ENCODE measurements around the gene LTO1. TPM values are rescaled to one million over a fixed set of nuclear protein-coding genes. Genes with fewer than 3 reads are reported as not detected.
A peak's percentile ranks its signal among the peaks of the same experiment; 100 is the strongest.

LTO1 gene
- total RNA-seq, 1 experiment from 2014 or later = 9.7 TPM

- no peak for DNase-seq (ENCODE audit: low read depth)
- in situ Hi-C loops (cut with HindIII; ENCODE audit: low pct_unique_long_range_greater_than_20kb, low sequenced_read_pairs) = loop anchor here (25.0 kb wide), 1 partner anchor 552 kb away; no protein-coding TSS in a partner anchor
Measured at GRCh38 chr11:69664103-69664775, 10.9 kb downstream of the LTO1 start.

- no peak for DNase-seq (ENCODE audit: low read depth)
- in situ Hi-C loops (cut with HindIII; ENCODE audit: low pct_unique_long_range_greater_than_20kb, low sequenced_read_pairs) = loop anchor here (25.0 kb wide), 1 partner anchor 551 kb away; no protein-coding TSS in a partner anchor
Measured at GRCh38 chr11:69663326-69663725, 11.8 kb downstream of the LTO1 start.

- in situ Hi-C loops (cut with HindIII; ENCODE audit: low pct_unique_long_range_greater_than_20kb, low sequenced_read_pairs) = loop anchor here (25.0 kb wide), 1 partner anchor 551 kb away; no protein-coding TSS in a partner anchor
- DNase-seq (ENCODE audit: low read depth) = no peak
Measured at GRCh38 chr11:69662806-69663205, 12.3 kb downstream of the LTO1 start.

GRCh38 chr11:69662021-69662698 lies 13.0 kb downstream of the LTO1 start:
- no peak for DNase-seq (ENCODE audit: low read depth)
- in situ Hi-C loops (cut with HindIII; ENCODE audit: low pct_unique_long_range_greater_than_20kb, low sequenced_read_pairs) = loop anchor here (25.0 kb wide), 1 partner anchor 550 kb away; no protein-coding TSS in a partner anchor

GRCh38 chr11:69661413-69661715 lies 13.8 kb downstream of the LTO1 start:
- in situ Hi-C loops (cut with HindIII; ENCODE audit: low pct_unique_long_range_greater_than_20kb, low sequenced_read_pairs) = loop anchor here (25.0 kb wide), 1 partner anchor 549 kb away; no protein-coding TSS in a partner anchor
- no peak for DNase-seq (ENCODE audit: low read depth)

GRCh38 chr11:69660001-69660500 lies 15.1 kb downstream of the LTO1 start:
- in situ Hi-C loops (cut with HindIII; ENCODE audit: low pct_unique_long_range_greater_than_20kb, low sequenced_read_pairs) = loop anchor here (25.0 kb wide), 1 partner anchor 548 kb away; no protein-coding TSS in a partner anchor
- DNase-seq (ENCODE audit: low read depth) = no peak

- in situ Hi-C loops (cut with HindIII; ENCODE audit: low pct_unique_long_range_greater_than_20kb, low sequenced_read_pairs) = loop anchor here (25.0 kb wide), 1 partner anchor 547 kb away; no protein-coding TSS in a partner anchor
- no peak for DNase-seq (ENCODE audit: low read depth)
Measured at GRCh38 chr11:69659591-69659990, 15.6 kb downstream of the LTO1 start.

GRCh38 chr11:69658626-69659450 lies 16.3 kb downstream of the LTO1 start:
- DNase-seq (ENCODE audit: low read depth) = no peak
- in situ Hi-C loops (cut with HindIII; ENCODE audit: low pct_unique_long_range_greater_than_20kb, low sequenced_read_pairs) = loop anchor here (25.0 kb wide), 1 partner anchor 547 kb away; no protein-coding TSS in a partner anchor

GRCh38 chr11:69657911-69658625 lies 17.1 kb downstream of the LTO1 start:
- no peak for DNase-seq (ENCODE audit: low read depth)
- in situ Hi-C loops (cut with HindIII; ENCODE audit: low pct_unique_long_range_greater_than_20kb, low sequenced_read_pairs) = loop anchor here (25.0 kb wide), 1 partner anchor 546 kb away; no protein-coding TSS in a partner anchor

GRCh38 chr11:69657456-69657910 lies 17.7 kb downstream of the LTO1 start:
- in situ Hi-C loops (cut with HindIII; ENCODE audit: low pct_unique_long_range_greater_than_20kb, low sequenced_read_pairs) = loop anchor here (25.0 kb wide), 1 partner anchor 545 kb away; no protein-coding TSS in a partner anchor

GRCh38 chr11:69656536-69657455 lies 18.4 kb downstream of the LTO1 start:
- in situ Hi-C loops (cut with HindIII; ENCODE audit: low pct_unique_long_range_greater_than_20kb, low sequenced_read_pairs) = loop anchor here (25.0 kb wide), 1 partner anchor 544 kb away; no protein-coding TSS in a partner anchor

More at GRCh38 chr11:69657456-69657910, 17.7 kb downstream of the LTO1 start:
- no peak for DNase-seq (ENCODE audit: low read depth)

GRCh38 chr11:69655479-69656428 lies 19.4 kb downstream of the LTO1 start:
- in situ Hi-C loops (cut with HindIII; ENCODE audit: low pct_unique_long_range_greater_than_20kb, low sequenced_read_pairs) = loop anchor here (25.0 kb wide), 1 partner anchor 543 kb away; no protein-coding TSS in a partner anchor
- DNase-seq (ENCODE audit: low read depth) = no peak

More at GRCh38 chr11:69656536-69657455, 18.4 kb downstream of the LTO1 start:
- DNase-seq (ENCODE audit: low read depth) = no peak

GRCh38 chr11:69654660-69655478 lies 20.3 kb downstream of the LTO1 start:
- DNase-seq (ENCODE audit: low read depth) = peak; percentile 95
- in situ Hi-C loops (cut with HindIII; ENCODE audit: low pct_unique_long_range_greater_than_20kb, low sequenced_read_pairs) = loop anchor here (25.0 kb wide), 1 partner anchor 543 kb away; no protein-coding TSS in a partner anchor

GRCh38 chr11:69654001-69654659 lies 21.0 kb downstream of the LTO1 start:
- in situ Hi-C loops (cut with HindIII; ENCODE audit: low pct_unique_long_range_greater_than_20kb, low sequenced_read_pairs) = loop anchor here (25.0 kb wide), 1 partner anchor 542 kb away; no protein-coding TSS in a partner anchor
- DNase-seq (ENCODE audit: low read depth) = no peak

Measured in Caki2 (cell line).